H9 (cell line): Measurements from ENCODE around the gene MFSD11. TPM values are rescaled to one million over a fixed set of nuclear protein-coding genes. Genes with fewer than 3 reads are reported as not detected.
A peak's percentile ranks its signal among the peaks of the same experiment; 100 is the strongest.

Source experiments
- DNase-seq: peaks from one replicate; pipeline ENCODE4 v3.0.0-alpha.2; 2017
- H2AFZ ChIP-seq: one replicate; pipeline ENCODE4 v1.6.1; 2013; ENCODE audit warnings: mild to moderate bottlenecking, low read length, control low read depth, moderate library complexity
- H2AK5ac ChIP-seq: 2 replicates; pipeline ENCODE4 v1.6.1; 2013; ENCODE audit warnings: low read length, control low read depth, mixed read lengths; ENCODE audit not compliant: insufficient read length
- H2BK120ac ChIP-seq: one replicate; pipeline ENCODE4 v1.6.1; 2013; ENCODE audit warnings: low read depth, mild to moderate bottlenecking, low read length, control low read depth, inconsistent platforms; ENCODE audit not compliant: poor library complexity, severe bottlenecking
- H2BK12ac ChIP-seq: 2 replicates; pipeline ENCODE4 v1.6.1; 2013; ENCODE audit warnings: low read length, control low read depth, mixed read lengths, low read depth; ENCODE audit not compliant: insufficient read length
- H2BK15ac ChIP-seq: 2 replicates; pipeline ENCODE4 v1.6.1; 2013; ENCODE audit warnings: low read depth, low read length, control low read depth
- H2BK20ac ChIP-seq: one replicate; pipeline ENCODE4 v1.6.1; 2013; ENCODE audit warnings: low read depth, mild to moderate bottlenecking, low read length, control low read depth, inconsistent platforms; ENCODE audit not compliant: poor library complexity, severe bottlenecking
- H2BK5ac ChIP-seq: 2 replicates; pipeline ENCODE4 v1.6.1; 2013; ENCODE audit warnings: low read length, control low read depth, mixed read lengths; ENCODE audit not compliant: insufficient read length
- H3K14ac ChIP-seq: 2 replicates; pipeline ENCODE4 v1.6.1; 2013; ENCODE audit warnings: low read length, control low read depth; ENCODE audit not compliant: insufficient read depth
- H3K18ac ChIP-seq: 2 replicates; pipeline ENCODE4 v1.6.1; 2013; ENCODE audit warnings: low read depth, mild to moderate bottlenecking, mixed read lengths, low read length, control low read depth; ENCODE audit not compliant: insufficient read length
- H3K23ac ChIP-seq: 2 replicates; pipeline ENCODE4 v1.6.1; 2013; ENCODE audit warnings: low read length, control low read depth, mixed read lengths, low read depth; ENCODE audit not compliant: insufficient read length
- H3K23me2 ChIP-seq: 2 replicates; pipeline ENCODE4 v1.6.1; 2013; ENCODE audit warnings: low read depth, mild to moderate bottlenecking, mixed read lengths, low read length, control low read depth; ENCODE audit not compliant: insufficient read length, poor library complexity, severe bottlenecking
- H3K27ac ChIP-seq: 2 replicates; pipeline ENCODE4 v1.5.1; 2013; ENCODE audit warnings: low read length, control low read depth, mixed read lengths, low read depth; ENCODE audit not compliant: insufficient read length
- H3K27me3 ChIP-seq: 2 replicates; pipeline ENCODE4 v1.6.1; 2013; ENCODE audit warnings: low read length, control low read depth, inconsistent platforms; ENCODE audit not compliant: insufficient read depth
- H3K4ac ChIP-seq: 2 replicates; pipeline ENCODE4 v1.6.1; 2013; ENCODE audit warnings: low read depth, mild to moderate bottlenecking, control low read depth, inconsistent platforms, low read length, moderate library complexity
- H3K4me1 ChIP-seq: 2 replicates; pipeline ENCODE4 v1.6.1; 2013; ENCODE audit warnings: low read length, control low read depth, inconsistent platforms; ENCODE audit not compliant: insufficient read depth
- H3K4me2 ChIP-seq: 2 replicates; pipeline ENCODE4 v1.6.1; 2013; ENCODE audit warnings: low read length, control low read depth, mixed read lengths; ENCODE audit not compliant: insufficient read length, insufficient read depth
- H3K56ac ChIP-seq: 2 replicates; pipeline ENCODE4 v1.6.1; 2013; ENCODE audit warnings: low read depth, mild to moderate bottlenecking, mixed read lengths, low read length, control low read depth; ENCODE audit not compliant: insufficient read length
- H3K79me1 ChIP-seq: 2 replicates; pipeline ENCODE4 v1.6.1; 2013; ENCODE audit warnings: low read depth, mild to moderate bottlenecking, moderate library complexity, low read length, control low read depth, inconsistent platforms; ENCODE audit not compliant: insufficient read depth, poor library complexity, severe bottlenecking
- H3K79me2 ChIP-seq: 2 replicates; pipeline ENCODE4 v1.6.1; 2013; ENCODE audit warnings: low read length, control low read depth, inconsistent platforms; ENCODE audit not compliant: insufficient read depth
- H3K9ac ChIP-seq: 2 replicates; pipeline ENCODE4 v1.6.1; 2013; ENCODE audit warnings: low read length, control low read depth, mixed read lengths; ENCODE audit not compliant: insufficient read length; ENCODE audit errors: extremely low read depth
- H3K9me3 ChIP-seq: one replicate; pipeline ENCODE4 v1.6.1; 2013; ENCODE audit warnings: low read depth, low read length, inconsistent platforms; ENCODE audit not compliant: control insufficient read depth
- H3T11ph ChIP-seq: one replicate; pipeline ENCODE4 v1.6.1; 2013; ENCODE audit warnings: mild to moderate bottlenecking, low read length, control low read depth, inconsistent platforms
- H4K20me1 ChIP-seq: one replicate; pipeline ENCODE4 v1.6.1; 2013; ENCODE audit not compliant: control insufficient read depth, insufficient read length, insufficient read depth
- H4K5ac ChIP-seq: 2 replicates; pipeline ENCODE4 v1.6.1; 2013; ENCODE audit warnings: low read depth, mild to moderate bottlenecking, mixed read lengths, low read length, control low read depth; ENCODE audit not compliant: insufficient read length
- H4K8ac ChIP-seq: replicated peaks from 2 replicates; pipeline ENCODE4 v1.6.1; 2013; ENCODE audit warnings: low read length, control low read depth, mixed read lengths, low read depth; ENCODE audit not compliant: insufficient read length
- H4K91ac ChIP-seq: 2 replicates; pipeline ENCODE4 v1.6.1; 2013; ENCODE audit warnings: low read depth, mild to moderate bottlenecking, moderate library complexity, mixed read lengths, low read length, control low read depth; ENCODE audit not compliant: insufficient read length
- H3K27ac Mint-ChIP-seq, 3 experiments: 2 replicates in 2 of 3; 3 replicates in 1 of 3; pipeline ENCODE4 v1.8.0; 2020 to 2021; ENCODE audit warnings: mixed read lengths in 3 of 3, mild to moderate bottlenecking in 1 of 3, moderate library complexity in 1 of 3
- H3K27me3 Mint-ChIP-seq: 2 replicates; pipeline ENCODE4 v1.8.0; 2021; ENCODE audit warnings: low read depth, mild to moderate bottlenecking, moderate library complexity, mixed read lengths
- H3K36me3 Mint-ChIP-seq, 3 experiments: 2 replicates in 2 of 3; 3 replicates in 1 of 3; pipeline ENCODE4 v1.8.0; 2020 to 2021; ENCODE audit warnings: low read depth in 3 of 3, mixed read lengths in 3 of 3; ENCODE audit not compliant: insufficient read depth in 1 of 3
- H3K4me1 Mint-ChIP-seq, 2 experiments: 2 replicates each; pipeline ENCODE4 v1.8.0; 2020; ENCODE audit warnings: mixed read lengths in 2 of 2
- H3K4me3 Mint-ChIP-seq, 2 experiments: 2 replicates in 1 of 2; 3 replicates in 1 of 2; pipeline ENCODE4 v1.8.0; 2020 to 2021; ENCODE audit warnings: mild to moderate bottlenecking in 2 of 2, mixed read lengths in 2 of 2, moderate library complexity in 1 of 2
- H3K9me3 Mint-ChIP-seq, 2 experiments: 2 replicates in 1 of 2; 3 replicates in 1 of 2; pipeline ENCODE4 v1.8.0; 2020; ENCODE audit warnings: mild to moderate bottlenecking in 2 of 2, mixed read lengths in 2 of 2, moderate library complexity in 1 of 2
- CTCF ChIP-seq: fragments of 200-600 bp; sonication (generic); conservative IDR thresholded peaks from 3 replicates; pipeline ENCODE4 v1.8.0; 2021; ENCODE audit warnings: antibody characterized with exemption, mild to moderate bottlenecking
- WGBS: extraction: QIAGEN DNeasy Blood & Tissue Kit; methylation state at CpG from one replicate; pipeline ENCODE4 v1.1.7; 2013; ENCODE audit warnings: missing lambda C conversion rate, low lambda C conversion rate, mixed read lengths; ENCODE audit not compliant: insufficient read length; ENCODE audit errors: extremely low coverage; 5-methylcytosine and 5-hydroxymethylcytosine counted together
- total RNA-seq: library from RNA; stranded (reverse); gene quantifications from 2 replicates; pipeline ENCODE4 v1.2.1, GENCODE V29; 2021

MFSD11 gene
- total RNA-seq, 1 experiment from 2014 or later = 19.9 TPM

GRCh38 chr17:76781056-76781982, 43.4 kb downstream of the MFSD11 start:
- Histone ChIP-seq H3K79me2 (no peaks in the 10 kb centered on the region), H2AFZ (no peak overlapping the region), H3K9ac (no peak overlapping the region), H3K23ac (no peak overlapping the region), H2BK5ac (no peak overlapping the region), H3K9me3 (no peaks in the 10 kb centered on the region), H3K4me2 (no peak overlapping the region), H2BK15ac (no peak overlapping the region), H4K20me1 (no peaks in the 10 kb centered on the region), H3K56ac (no peak overlapping the region), H3K18ac (no peak overlapping the region), H3K14ac (no peak overlapping the region), H3K23me2 (no peaks in the 10 kb centered on the region), H2BK20ac (no peak overlapping the region), H2AK5ac (no peak overlapping the region), H4K8ac (no peak overlapping the region), H3T11ph (no peak overlapping the region), H3K27ac (no peak overlapping the region), H2BK12ac (no peak overlapping the region), H2BK120ac (no peak overlapping the region), H3K79me1 (no peaks in the 10 kb centered on the region), H4K91ac (no peak overlapping the region), H3K4me1 (no peaks in the 10 kb centered on the region), H3K4ac (no peak overlapping the region), H4K5ac (no peak overlapping the region), H3K27me3 (no peaks in the 10 kb centered on the region)
- no CpG with 5 or more reads among the region's 12 CpGs for WGBS
- Mint-ChIP-seq H3K4me1 (no peaks in the 10 kb centered on the region), H3K27ac (peak overlapping the region in 2 of 3 experiments; percentile 74 to 86; a peak in 3 of 7 replicates), H3K9me3 (no peaks in the 10 kb centered on the region), H3K27me3 (no peaks in the 10 kb centered on the region), H3K4me3 (no peak overlapping the region), H3K36me3 (peaks cover 2 to 25% (median 11%) of the 10 kb centered on the region in 3 experiments; a peak in 5 of 7 replicates)
- no peak; the same call in 2 of the 3 replicates for TF ChIP-seq CTCF
- peak; percentile 54 for DNase-seq
